ENCODE measurements around the gene SGSM2.

Gene SGSM2

DNA sequence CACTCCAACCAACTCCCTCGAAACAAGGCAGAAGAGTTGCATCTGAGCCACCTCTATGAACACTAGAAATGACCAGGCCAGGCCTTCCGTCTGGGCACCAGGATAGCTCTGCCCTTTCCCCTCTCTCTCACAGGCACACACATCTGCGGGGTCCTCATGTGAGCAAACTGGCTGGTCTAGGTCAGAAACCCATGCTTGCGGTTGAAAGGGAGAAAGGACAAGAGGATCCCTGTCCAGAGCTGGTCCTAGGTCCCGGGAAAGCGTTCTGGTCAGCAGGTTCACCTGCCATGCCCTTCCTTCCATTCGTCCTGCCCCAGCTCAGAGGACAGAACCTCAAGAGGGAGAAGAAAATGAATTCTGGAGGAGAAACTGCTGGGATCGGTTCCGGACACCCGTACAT lies 60.9 kb downstream of the SGSM2 start:
- Histone ChIP-seq H3K9me3 (ENCODE audit: control insufficient read depth, low read length) (no peaks in the 10 kb centered on the region), H3K36me3 (ENCODE audit: control insufficient read depth, insufficient read depth, low read length) (peaks cover 3% of the 10 kb centered on the region), H3K4me1 (ENCODE audit: control insufficient read depth, insufficient read depth, low read length, poor library complexity, severe bottlenecking) (peaks cover 54% of the 10 kb centered on the region), H3K27me3 (replicated peaks; ENCODE audit: control insufficient read depth, insufficient read depth, low read length, poor library complexity, severe bottlenecking) (no peaks in the 10 kb centered on the region), H3K4me3 (ENCODE audit: insufficient read depth, low read depth, low read length, poor library complexity, severe bottlenecking) (no peak overlapping the region), H3K27ac (ENCODE audit: insufficient read depth, low read length, poor library complexity, severe bottlenecking) (peak overlapping the region; percentile 39)
- no peak for DNase-seq

DNA sequence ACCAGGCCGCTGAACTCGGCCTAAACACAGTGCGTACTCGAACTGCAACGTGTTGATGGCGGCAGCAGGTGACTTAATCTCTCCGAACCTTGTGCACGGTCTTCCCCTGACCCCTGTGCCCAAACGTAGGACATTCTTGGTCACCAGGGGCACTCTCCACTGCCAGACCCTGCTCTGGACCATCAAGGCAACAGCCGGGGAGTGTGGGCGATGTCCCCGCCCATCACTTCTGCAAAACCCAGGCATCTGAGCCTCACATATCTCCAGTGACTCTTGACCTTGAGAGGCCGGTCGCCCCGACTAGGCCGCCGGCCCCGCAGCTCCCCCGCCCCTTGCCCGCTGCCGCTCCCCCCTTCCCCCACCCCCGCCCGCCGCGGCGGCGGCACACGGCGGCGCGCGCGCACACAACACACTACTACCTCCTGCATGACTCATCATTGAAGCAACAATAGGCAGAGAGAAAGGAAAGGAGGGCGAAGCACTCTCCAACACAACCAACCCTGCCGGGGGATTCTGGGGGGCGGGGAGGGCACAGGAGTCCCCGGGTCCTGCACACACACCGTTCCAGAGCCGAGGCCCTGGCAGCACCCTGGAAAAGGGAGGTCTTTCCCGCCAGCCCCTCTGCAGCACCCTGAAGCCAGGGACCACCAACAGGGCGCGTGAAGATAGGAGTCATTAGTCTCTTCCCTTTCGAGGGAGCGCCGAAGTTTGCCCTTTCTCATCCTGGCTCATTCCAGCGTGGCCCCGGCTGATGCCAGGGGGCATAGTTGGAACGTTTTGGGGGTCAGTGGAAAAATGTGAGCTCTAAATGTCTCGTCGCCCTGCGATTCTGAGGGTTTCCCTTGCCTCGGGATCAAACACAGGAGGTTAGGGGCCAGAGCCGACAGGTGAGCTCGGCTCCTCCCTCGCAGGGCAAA lies 61.6 kb downstream of the SGSM2 start:
- Histone ChIP-seq H3K4me3 (ENCODE audit: insufficient read depth, low read depth, low read length, poor library complexity, severe bottlenecking) (peak overlapping the region; percentile 98), H3K27me3 (replicated peaks; ENCODE audit: control insufficient read depth, insufficient read depth, low read length, poor library complexity, severe bottlenecking) (no peaks in the 10 kb centered on the region), H3K36me3 (ENCODE audit: control insufficient read depth, insufficient read depth, low read length) (peaks cover 3% of the 10 kb centered on the region), H3K27ac (ENCODE audit: insufficient read depth, low read length, poor library complexity, severe bottlenecking) (peak overlapping the region; percentile 97), H3K9me3 (ENCODE audit: control insufficient read depth, low read length) (no peaks in the 10 kb centered on the region), H3K4me1 (ENCODE audit: control insufficient read depth, insufficient read depth, low read length, poor library complexity, severe bottlenecking) (peaks cover 54% of the 10 kb centered on the region)
- peak; percentile 41 to 61 (median 54) for DNase-seq

DNA sequence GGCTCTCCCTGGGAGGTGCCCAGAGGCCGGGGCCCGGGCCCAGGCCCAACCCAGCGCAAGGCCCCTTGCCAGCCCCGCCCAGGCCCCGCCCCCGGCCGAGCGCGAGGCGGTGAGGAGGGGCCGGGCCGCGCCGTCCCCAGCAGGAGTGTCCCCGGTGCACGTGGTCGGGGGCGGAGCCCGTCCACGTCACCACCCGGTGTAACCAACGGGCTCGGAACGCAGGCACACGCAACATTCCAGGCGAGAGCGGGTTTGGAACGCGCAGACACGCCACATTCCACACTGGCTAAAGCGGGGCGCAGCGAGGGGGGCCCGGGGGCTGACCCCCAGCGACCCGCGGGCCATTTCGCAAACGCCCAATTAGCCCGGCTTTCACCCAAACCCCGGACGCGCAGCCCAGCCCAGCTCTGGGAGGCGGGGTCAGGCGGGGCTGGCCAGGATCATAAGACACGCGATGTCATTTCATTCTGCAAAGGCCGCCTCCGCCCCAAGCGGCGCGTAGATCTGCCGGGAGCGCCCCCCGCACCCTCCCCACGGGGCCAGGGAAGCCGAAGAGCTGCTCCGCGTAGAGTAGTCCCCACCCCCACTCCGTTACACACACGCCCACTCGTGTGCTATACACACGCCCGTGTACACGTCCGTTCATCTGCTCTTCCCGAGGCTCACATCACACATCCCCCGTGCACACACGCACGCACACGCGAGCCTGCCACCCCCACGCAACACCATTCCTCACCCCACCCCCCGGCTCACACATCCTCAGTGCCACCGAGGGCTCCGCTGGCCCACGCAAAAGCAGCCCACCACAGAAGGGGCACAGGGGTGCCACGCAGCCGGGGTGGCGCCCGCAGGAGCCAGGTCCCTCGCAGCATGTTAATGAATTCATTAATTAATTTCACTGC lies 62.5 kb downstream of the SGSM2 start:
- peak overlapping the region; percentile 98 for H3K4me3 ChIP-seq (ENCODE audit: insufficient read depth, low read depth, low read length, poor library complexity, severe bottlenecking)
- H3K36me3 ChIP-seq (ENCODE audit: control insufficient read depth, insufficient read depth, low read length) = peaks cover 3% of the 10 kb centered on the region
- H3K27ac ChIP-seq (ENCODE audit: insufficient read depth, low read length, poor library complexity, severe bottlenecking) = peak overlapping the region; percentile 97
- DNase-seq = peak; percentile 89 to 92 (median 90)
- no peaks in the 10 kb centered on the region for H3K27me3 ChIP-seq (replicated peaks; ENCODE audit: control insufficient read depth, insufficient read depth, low read length, poor library complexity, severe bottlenecking)
- H3K4me1 ChIP-seq (ENCODE audit: control insufficient read depth, insufficient read depth, low read length, poor library complexity, severe bottlenecking) = peaks cover 45% of the 10 kb centered on the region
- no peaks in the 10 kb centered on the region for H3K9me3 ChIP-seq (ENCODE audit: control insufficient read depth, low read length)

DNA sequence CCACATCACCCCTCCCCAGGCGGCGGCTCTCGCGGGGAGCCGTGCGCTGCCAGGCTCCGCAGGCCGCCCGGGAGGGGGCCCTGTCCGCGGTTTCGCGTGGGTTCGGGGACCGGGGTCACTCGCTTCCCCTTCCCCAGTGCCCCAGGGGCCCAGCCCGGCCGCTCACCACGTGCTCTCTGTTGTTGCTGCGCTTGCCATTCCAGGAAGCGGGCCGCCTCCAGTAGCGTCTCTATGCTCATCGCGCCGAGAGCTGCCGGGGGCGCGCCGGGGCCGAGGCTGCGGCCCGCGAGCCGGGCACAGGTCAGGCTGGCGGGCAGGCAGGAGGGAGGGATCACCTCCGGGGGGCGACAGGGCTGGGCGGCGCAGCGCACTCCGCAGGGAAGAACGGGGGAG lies 63.2 kb downstream of the SGSM2 start:
- peak overlapping the region; percentile 97 for H3K27ac ChIP-seq (ENCODE audit: insufficient read depth, low read length, poor library complexity, severe bottlenecking)
- no peaks in the 10 kb centered on the region for H3K36me3 ChIP-seq (ENCODE audit: control insufficient read depth, insufficient read depth, low read length)
- H3K4me1 ChIP-seq (ENCODE audit: control insufficient read depth, insufficient read depth, low read length, poor library complexity, severe bottlenecking) = peaks cover 44% of the 10 kb centered on the region
- H3K4me3 ChIP-seq (ENCODE audit: insufficient read depth, low read depth, low read length, poor library complexity, severe bottlenecking) = peak overlapping the region; percentile 98
- peak in 2 of 3 donors; percentile 40 to 47 for DNase-seq
- H3K27me3 ChIP-seq (replicated peaks; ENCODE audit: control insufficient read depth, insufficient read depth, low read length, poor library complexity, severe bottlenecking) = no peaks in the 10 kb centered on the region
- no peaks in the 10 kb centered on the region for H3K9me3 ChIP-seq (ENCODE audit: control insufficient read depth, low read length)

DNA sequence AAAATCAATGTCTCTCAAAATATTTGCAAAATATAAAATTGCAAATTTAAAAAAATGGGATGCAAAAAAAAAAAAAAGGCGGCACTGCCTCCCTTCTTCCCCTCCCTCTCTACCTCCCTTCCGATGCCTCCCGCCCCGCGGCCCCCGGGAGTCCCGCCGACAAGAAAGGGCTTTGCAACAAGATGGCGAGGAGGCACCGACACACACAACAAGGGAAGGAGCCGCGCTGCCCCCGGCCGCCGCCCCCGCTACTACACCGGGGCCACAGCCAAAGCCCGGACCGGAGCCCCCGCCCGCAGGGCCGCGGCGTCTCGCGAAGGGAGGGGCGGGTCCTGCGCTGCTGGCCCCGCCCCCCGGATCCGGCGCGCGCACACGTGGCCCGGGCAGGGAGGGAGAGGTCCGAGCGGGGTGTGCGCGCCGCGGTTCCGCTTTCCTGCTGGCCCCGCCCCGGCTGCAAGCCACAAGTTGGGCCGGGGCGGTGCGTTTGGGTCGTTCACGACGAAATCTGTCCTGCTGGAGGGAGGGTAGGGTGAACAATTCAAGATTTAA lies 63.6 kb downstream of the SGSM2 start, which contains the start of gene MNT:
Gene MNT (minus strand): TSS at position 184 of the 549 bp plus-strand sequence. CDS start 348 bp downstream, outside the sequence.
- Histone ChIP-seq H3K27ac (ENCODE audit: insufficient read depth, low read length, poor library complexity, severe bottlenecking) (peak within 1 kb of the TSS; percentile 97), H3K36me3 (ENCODE audit: control insufficient read depth, insufficient read depth, low read length) (no peaks in the 10 kb centered on the region), H3K4me3 (ENCODE audit: insufficient read depth, low read depth, low read length, poor library complexity, severe bottlenecking) (peak within 1 kb of the TSS; percentile 98), H3K9me3 (ENCODE audit: control insufficient read depth, low read length) (no peaks in the 10 kb centered on the region), H3K27me3 (replicated peaks; ENCODE audit: control insufficient read depth, insufficient read depth, low read length, poor library complexity, severe bottlenecking) (no peaks in the 10 kb centered on the region), H3K4me1 (ENCODE audit: control insufficient read depth, insufficient read depth, low read length, poor library complexity, severe bottlenecking) (peaks cover 39% of the 10 kb centered on the region)
- peak; percentile 91 to 94 (median 92) for DNase-seq

DNA sequence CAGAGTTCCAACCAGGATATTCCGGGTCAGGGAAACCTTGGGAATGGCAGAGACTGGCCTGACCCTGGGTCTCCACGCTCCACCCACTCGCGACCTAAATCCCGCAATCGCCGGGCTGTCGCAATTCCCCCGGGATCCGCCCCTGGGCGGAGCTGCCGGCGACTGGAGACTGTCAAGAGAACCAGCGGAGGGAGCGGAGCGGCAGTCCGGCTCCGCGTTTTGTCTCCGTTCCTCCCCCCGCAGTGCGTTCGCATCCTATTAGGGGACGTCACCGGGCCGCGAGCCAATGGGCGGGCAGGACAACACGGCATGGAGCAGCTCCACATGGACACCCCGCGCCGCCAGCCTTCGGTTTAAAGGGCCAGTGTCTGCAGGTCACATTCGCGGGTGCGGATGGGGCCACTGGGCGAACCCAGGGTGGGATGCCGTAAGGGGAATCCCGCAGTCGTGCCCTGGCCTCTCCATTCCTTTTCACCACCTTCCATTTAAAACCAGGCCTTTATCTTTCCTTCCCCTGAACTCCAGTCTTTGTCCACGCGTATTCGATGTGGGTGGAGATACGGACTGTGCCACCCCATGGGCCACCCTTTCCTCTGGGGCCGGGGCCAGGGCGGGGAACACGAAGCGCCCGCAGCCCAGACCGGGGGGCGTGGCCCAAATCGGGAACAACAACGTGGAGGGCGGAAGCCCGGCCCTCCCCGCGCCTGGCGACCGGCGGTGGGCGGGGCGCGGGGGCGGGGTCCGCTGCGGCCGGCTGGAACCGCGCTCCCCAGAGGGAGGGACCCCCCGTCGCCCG lies 64.3 kb downstream of the SGSM2 start:
- no peaks in the 10 kb centered on the region for H3K36me3 ChIP-seq (ENCODE audit: control insufficient read depth, insufficient read depth, low read length)
- peak overlapping the region; percentile 97 for H3K27ac ChIP-seq (ENCODE audit: insufficient read depth, low read length, poor library complexity, severe bottlenecking)
- no peaks in the 10 kb centered on the region for H3K9me3 ChIP-seq (ENCODE audit: control insufficient read depth, low read length)
- DNase-seq = peak; percentile 99 to 100 (median 99)
- peak overlapping the region; percentile 98 for H3K4me3 ChIP-seq (ENCODE audit: insufficient read depth, low read depth, low read length, poor library complexity, severe bottlenecking)
- peaks cover 32% of the 10 kb centered on the region for H3K4me1 ChIP-seq (ENCODE audit: control insufficient read depth, insufficient read depth, low read length, poor library complexity, severe bottlenecking)
- H3K27me3 ChIP-seq (replicated peaks; ENCODE audit: control insufficient read depth, insufficient read depth, low read length, poor library complexity, severe bottlenecking) = no peaks in the 10 kb centered on the region

DNA sequence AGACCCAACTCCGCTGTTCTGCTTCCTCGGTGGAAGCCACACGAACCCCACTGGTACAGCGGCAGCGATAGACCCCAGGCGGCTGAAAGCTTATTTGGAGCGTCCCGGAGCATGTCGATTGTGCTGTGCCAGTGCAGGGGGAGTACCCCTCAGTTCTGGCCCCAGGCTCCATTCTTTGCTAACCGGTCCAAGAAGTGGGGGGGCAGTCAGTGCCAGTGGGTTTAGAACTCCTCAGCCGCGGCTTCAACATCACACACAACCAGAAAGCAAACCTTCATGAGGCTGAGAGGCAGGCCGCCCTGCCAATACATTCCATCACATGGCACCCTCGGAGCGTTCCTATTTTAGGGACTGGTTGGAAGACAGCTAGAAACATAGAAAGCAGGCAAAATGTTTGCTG lies 65.2 kb downstream of the SGSM2 start:
- no peak for DNase-seq
- no peaks in the 10 kb centered on the region for H3K36me3 ChIP-seq (ENCODE audit: control insufficient read depth, insufficient read depth, low read length)
- H3K27me3 ChIP-seq (replicated peaks; ENCODE audit: control insufficient read depth, insufficient read depth, low read length, poor library complexity, severe bottlenecking) = no peaks in the 10 kb centered on the region
- no peaks in the 10 kb centered on the region for H3K9me3 ChIP-seq (ENCODE audit: control insufficient read depth, low read length)
- H3K4me3 ChIP-seq (ENCODE audit: insufficient read depth, low read depth, low read length, poor library complexity, severe bottlenecking) = peak overlapping the region; percentile 44
- H3K27ac ChIP-seq (ENCODE audit: insufficient read depth, low read length, poor library complexity, severe bottlenecking) = peak overlapping the region; percentile 54
- H3K4me1 ChIP-seq (ENCODE audit: control insufficient read depth, insufficient read depth, low read length, poor library complexity, severe bottlenecking) = peaks cover 23% of the 10 kb centered on the region

DNA sequence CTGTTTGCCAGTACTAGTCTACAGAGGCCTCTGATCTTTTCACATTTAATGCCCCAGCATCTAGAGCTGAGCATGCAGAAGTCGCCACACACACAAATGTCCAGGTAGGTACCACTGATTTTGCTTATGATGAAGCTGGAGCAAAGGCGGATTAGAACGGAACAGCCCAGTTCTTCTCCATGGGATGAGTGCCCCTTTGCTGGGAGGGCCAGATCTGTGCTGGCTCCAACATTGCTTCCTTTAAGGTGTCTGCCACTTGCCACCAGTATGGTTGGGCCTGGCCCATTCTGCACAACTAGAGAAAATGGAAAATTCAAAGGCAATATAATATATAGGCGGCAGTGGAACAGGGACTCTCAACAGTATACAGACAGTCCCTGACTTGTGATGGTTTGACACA lies 65.7 kb downstream of the SGSM2 start:
- no peaks in the 10 kb centered on the region for H3K27me3 ChIP-seq (replicated peaks; ENCODE audit: control insufficient read depth, insufficient read depth, low read length, poor library complexity, severe bottlenecking)
- H3K36me3 ChIP-seq (ENCODE audit: control insufficient read depth, insufficient read depth, low read length) = no peaks in the 10 kb centered on the region
- H3K27ac ChIP-seq (ENCODE audit: insufficient read depth, low read length, poor library complexity, severe bottlenecking) = no peak overlapping the region
- no peak overlapping the region for H3K4me3 ChIP-seq (ENCODE audit: insufficient read depth, low read depth, low read length, poor library complexity, severe bottlenecking)
- DNase-seq = no peak
- no peaks in the 10 kb centered on the region for H3K9me3 ChIP-seq (ENCODE audit: control insufficient read depth, low read length)
- peaks cover 18% of the 10 kb centered on the region for H3K4me1 ChIP-seq (ENCODE audit: control insufficient read depth, insufficient read depth, low read length, poor library complexity, severe bottlenecking)

DNA sequence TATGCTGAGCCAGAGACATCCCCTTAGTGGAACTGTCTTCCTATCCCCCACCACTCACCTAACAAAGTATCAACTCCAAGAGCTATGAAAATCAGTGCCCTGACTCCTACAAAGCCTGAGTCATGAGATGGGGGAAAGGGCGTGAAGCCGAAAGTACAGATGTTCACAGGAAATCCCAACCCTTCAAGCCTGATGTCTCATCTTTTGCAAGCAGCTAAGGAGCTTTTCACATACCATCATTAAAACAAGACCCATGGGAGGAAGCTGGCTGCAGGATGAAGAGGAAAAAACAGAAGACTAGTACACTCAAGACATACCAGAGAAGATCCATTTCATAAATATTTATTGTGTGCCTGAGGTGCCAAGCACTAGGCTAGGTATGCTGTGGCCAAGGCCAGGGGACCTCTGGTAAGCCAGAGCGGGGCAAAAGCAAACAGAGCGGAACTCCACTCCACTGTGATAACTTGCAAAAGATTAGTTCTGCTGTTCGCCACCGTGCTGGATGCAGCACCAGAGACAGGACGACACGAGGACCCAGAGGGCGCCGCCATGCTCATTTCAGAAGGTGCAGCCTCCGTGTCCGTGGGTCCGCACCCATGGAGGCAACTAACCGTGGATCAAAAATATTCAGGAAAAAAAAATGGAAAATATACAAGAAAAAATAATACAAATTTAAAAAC lies 68.1 kb downstream of the SGSM2 start:
- Histone ChIP-seq H3K27ac (ENCODE audit: insufficient read depth, low read length, poor library complexity, severe bottlenecking) (no peak overlapping the region), H3K27me3 (replicated peaks; ENCODE audit: control insufficient read depth, insufficient read depth, low read length, poor library complexity, severe bottlenecking) (no peaks in the 10 kb centered on the region), H3K4me3 (ENCODE audit: insufficient read depth, low read depth, low read length, poor library complexity, severe bottlenecking) (no peak overlapping the region), H3K4me1 (ENCODE audit: control insufficient read depth, insufficient read depth, low read length, poor library complexity, severe bottlenecking) (peaks cover 6% of the 10 kb centered on the region), H3K36me3 (ENCODE audit: control insufficient read depth, insufficient read depth, low read length) (no peaks in the 10 kb centered on the region), H3K9me3 (ENCODE audit: control insufficient read depth, low read length) (no peaks in the 10 kb centered on the region)
- no peak for DNase-seq

Data from effector memory CD4-positive, alpha-beta T cell (primary cell).